GM11168 (cell line): ENCODE data around the gene CACNA1A.
"Not testable (repeated sequence)": the region's sequence is repeated elsewhere in the genome, so short reads cannot be mapped to it uniquely, and the experiment has no call there.

ENCODE experiments used
- in situ Hi-C: fragments of 300-500 bp; cut with MboI; formaldehyde crosslinking; loops from one replicate; pipeline ENCODE4 v1.12.0; 2022; ENCODE audit warnings: low sequenced_read_pairs; ENCODE audit not compliant: unreplicated experiment

Gene CACNA1A

GRCh38 chr19:13506471-13506820 is at the start of gene CACNA1A:
Gene CACNA1A, minus strand, starts transcription at chr19:13506479. Its CDS starts 255 bp downstream, at chr19:13506224.
- in situ Hi-C loops: no loop called here

GRCh38 chr19:13554506-13555240 is 48.4 kb upstream of the CACNA1A start:
- in situ Hi-C loops: no loop called here

GRCh38 chr19:13553880-13554400 is 47.7 kb upstream of the CACNA1A start:
- in situ Hi-C loops: no loop called here

GRCh38 chr19:13548131-13548530 is 41.9 kb upstream of the CACNA1A start:
- in situ Hi-C loops: no loop called here

- in situ Hi-C loops: no loop called here
These were observed 40.8 kb upstream of the CACNA1A start for GRCh38 chr19:13547102-13547501.

GRCh38 chr19:13544423-13544822 is 38.1 kb upstream of the CACNA1A start:
- in situ Hi-C loops: no loop called here

GRCh38 chr19:13541554-13541953 is 35.3 kb upstream of the CACNA1A start:
- in situ Hi-C loops: no loop called here

GRCh38 chr19:13539332-13539731 is 33.1 kb upstream of the CACNA1A start:
- in situ Hi-C loops: no loop called here

- in situ Hi-C loops: no loop called here
These were observed 32.4 kb upstream of the CACNA1A start for GRCh38 chr19:13538601-13539253.

GRCh38 chr19:13537454-13537853 is 31.2 kb upstream of the CACNA1A start:
- in situ Hi-C loops: no loop called here

- in situ Hi-C loops: no loop called here
These were observed 24.4 kb upstream of the CACNA1A start for GRCh38 chr19:13530720-13531119.

- in situ Hi-C loops: not testable (repeated sequence)
These were observed 23.4 kb upstream of the CACNA1A start for GRCh38 chr19:13529721-13530120.

- in situ Hi-C loops: no loop called here
These were observed 20.3 kb upstream of the CACNA1A start for GRCh38 chr19:13526552-13526951.

GRCh38 chr19:13521066-13521465 is 14.8 kb upstream of the CACNA1A start:
- in situ Hi-C loops: no loop called here

- in situ Hi-C loops: no loop called here
These were observed 5.7 kb upstream of the CACNA1A start for GRCh38 chr19:13511947-13512346.

GRCh38 chr19:13507053-13507611 is 853 bp upstream of the CACNA1A start:
- in situ Hi-C loops: no loop called here

GRCh38 chr19:13505761-13506470 is 363 bp downstream of the CACNA1A start:
- in situ Hi-C loops: no loop called here

- in situ Hi-C loops: no loop called here
These were observed 1.0 kb downstream of the CACNA1A start for GRCh38 chr19:13505164-13505695.

GRCh38 chr19:13503570-13504235 is 2.6 kb downstream of the CACNA1A start:
- in situ Hi-C loops: no loop called here

GRCh38 chr19:13502231-13502630 is 4.0 kb downstream of the CACNA1A start:
- in situ Hi-C loops: no loop called here
